ENCODE data around the gene REPS1. TPM values are rescaled to one million over a fixed set of nuclear protein-coding genes. Genes with fewer than 3 reads are reported as not detected.
"Not testable (repeated sequence)": the region's sequence is repeated elsewhere in the genome, so short reads cannot be mapped to it uniquely, and the experiment has no call there.

The REPS1 gene
- total RNA-seq, 4 donors from 2014 or later: 44.5 to 187 (median 70.4) TPM

DNA sequence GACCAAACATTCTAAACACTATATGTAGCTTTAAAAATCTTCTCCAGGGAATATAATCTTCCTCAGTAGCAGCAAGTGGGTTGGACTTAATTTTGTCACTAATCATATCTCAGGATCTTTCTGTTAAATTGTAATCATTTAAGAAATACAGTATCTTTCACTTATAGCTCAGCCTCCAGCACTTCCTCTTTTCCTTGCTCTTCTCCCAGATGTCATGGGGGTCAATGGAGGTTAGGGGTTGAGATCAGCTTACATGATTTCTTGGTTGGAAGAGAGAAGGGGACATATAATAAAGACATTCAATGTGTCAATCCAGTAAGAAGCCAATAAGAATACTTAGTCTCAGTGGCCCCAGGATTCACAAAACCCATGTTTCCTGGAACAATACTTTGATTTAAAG, 15.7 kb upstream of the REPS1 start:
- Histone ChIP-seq H3K4me3 (no peak overlapping the region), H3K27ac (no peak overlapping the region), H3K9me3 (no peaks in the 10 kb centered on the region), H3K27me3 (no peaks in the 10 kb centered on the region), H3K36me3 (no peaks in the 10 kb centered on the region), H3K4me1 (no peaks in the 10 kb centered on the region)
- no peak for DNase-seq (ENCODE audit: low spot score in 2 of 2)
- TF ChIP-seq, protein P1, sequence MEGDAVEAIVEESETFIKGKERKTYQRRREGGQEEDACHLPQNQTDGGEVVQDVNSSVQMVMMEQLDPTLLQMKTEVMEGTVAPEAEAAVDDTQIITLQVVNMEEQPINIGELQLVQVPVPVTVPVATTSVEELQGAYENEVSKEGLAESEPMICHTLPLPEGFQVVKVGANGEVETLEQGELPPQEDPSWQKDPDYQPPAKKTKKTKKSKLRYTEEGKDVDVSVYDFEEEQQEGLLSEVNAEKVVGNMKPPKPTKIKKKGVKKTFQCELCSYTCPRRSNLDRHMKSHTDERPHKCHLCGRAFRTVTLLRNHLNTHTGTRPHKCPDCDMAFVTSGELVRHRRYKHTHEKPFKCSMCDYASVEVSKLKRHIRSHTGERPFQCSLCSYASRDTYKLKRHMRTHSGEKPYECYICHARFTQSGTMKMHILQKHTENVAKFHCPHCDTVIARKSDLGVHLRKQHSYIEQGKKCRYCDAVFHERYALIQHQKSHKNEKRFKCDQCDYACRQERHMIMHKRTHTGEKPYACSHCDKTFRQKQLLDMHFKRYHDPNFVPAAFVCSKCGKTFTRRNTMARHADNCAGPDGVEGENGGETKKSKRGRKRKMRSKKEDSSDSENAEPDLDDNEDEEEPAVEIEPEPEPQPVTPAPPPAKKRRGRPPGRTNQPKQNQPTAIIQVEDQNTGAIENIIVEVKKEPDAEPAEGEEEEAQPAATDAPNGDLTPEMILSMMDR (IDR thresholded peaks at IDR 0.05): no peak
- no peak for TF ChIP-seq POLR2A (IDR thresholded peaks at IDR 0.05)
- TF ChIP-seq POLR2AphosphoS5 (IDR thresholded peaks at IDR 0.05): no peak
- TF ChIP-seq EP300 (IDR thresholded peaks at IDR 0.05): no peak

DNA sequence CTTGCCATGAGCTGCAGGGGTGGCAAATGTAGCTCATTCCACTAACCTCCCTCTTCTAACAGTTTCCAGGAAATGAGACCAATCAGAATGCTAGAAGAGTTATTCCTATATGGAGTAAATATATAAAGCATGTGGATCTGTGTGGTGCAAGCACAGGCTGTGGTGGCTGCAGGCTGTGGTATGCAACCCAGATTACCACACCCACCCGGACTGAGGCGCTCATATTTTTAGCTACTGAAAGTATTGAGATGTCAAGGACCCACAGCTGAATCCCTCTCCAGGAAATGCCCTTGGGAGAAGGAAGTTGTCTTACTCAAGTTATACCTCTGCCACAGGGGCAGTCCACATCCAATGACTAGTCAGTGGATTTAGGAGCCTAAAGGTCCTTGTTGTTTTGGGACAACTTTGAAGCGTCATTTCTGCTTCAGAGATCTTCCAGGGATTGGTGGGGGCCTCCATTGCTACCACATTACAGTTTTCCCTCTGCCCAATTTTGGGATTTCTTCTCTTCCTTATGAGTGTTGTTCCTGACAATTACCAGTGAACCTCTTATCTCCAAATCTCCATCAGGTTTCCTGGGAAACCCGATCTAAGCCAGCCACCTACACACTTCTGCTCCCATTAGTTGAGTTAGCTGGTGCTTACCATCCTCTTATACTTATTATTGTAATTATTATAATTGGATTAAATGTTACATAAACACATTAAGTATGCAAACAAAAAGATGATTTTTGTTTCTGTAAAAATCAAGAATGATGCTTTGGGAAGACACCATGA, 12.1 kb upstream of the REPS1 start:
- Histone ChIP-seq H3K4me3 (no peak overlapping the region), H3K4me1 (no peaks in the 10 kb centered on the region), H3K27ac (no peak overlapping the region), H3K27me3 (no peaks in the 10 kb centered on the region), H3K36me3 (no peaks in the 10 kb centered on the region), H3K9me3 (no peaks in the 10 kb centered on the region)
- DNase-seq (ENCODE audit: low spot score in 2 of 2): no peak
- WGBS: 68% methylated on average over 4 of the region's 4 CpGs
- TF ChIP-seq POLR2AphosphoS5 (IDR thresholded peaks at IDR 0.05) (no peak), POLR2A (IDR thresholded peaks at IDR 0.05) (no peak), EP300 (IDR thresholded peaks at IDR 0.05) (no peak)
- TF ChIP-seq, protein P1 (IDR thresholded peaks at IDR 0.05): no peak

DNA sequence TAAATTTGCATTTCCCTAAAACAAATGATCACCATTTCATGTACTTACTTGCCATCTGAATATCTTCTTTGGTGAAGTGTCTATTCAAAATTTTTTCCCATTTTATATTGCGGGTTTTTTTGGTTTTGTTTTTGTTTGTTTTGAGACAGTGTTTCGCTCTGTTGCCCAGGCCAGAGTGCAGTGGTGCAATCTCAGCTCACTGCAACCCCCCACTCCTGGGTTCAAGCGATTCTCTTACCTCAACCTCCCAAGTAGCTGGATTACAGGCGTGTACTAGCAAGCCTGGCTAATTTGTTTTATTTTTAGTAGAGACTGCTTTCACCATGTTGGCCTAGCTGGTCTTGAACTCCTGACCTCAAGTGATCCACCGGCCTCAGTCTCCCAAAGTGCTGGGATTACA, 9.1 kb upstream of the REPS1 start:
- Histone ChIP-seq H3K4me3 (no peak overlapping the region), H3K36me3 (no peaks in the 10 kb centered on the region), H3K4me1 (no peaks in the 10 kb centered on the region), H3K9me3 (no peaks in the 10 kb centered on the region), H3K27me3 (no peaks in the 10 kb centered on the region), H3K27ac (no peak overlapping the region)
- DNase-seq (ENCODE audit: low spot score in 2 of 2): no peak
- 82% methylated on average over 5 of the region's 5 CpGs for WGBS
- no peak for TF ChIP-seq POLR2AphosphoS5 (IDR thresholded peaks at IDR 0.05)
- TF ChIP-seq EP300 (IDR thresholded peaks at IDR 0.05): no peak
- TF ChIP-seq POLR2A (IDR thresholded peaks at IDR 0.05): no peak
- TF ChIP-seq, protein P1 (IDR thresholded peaks at IDR 0.05): no peak

DNA sequence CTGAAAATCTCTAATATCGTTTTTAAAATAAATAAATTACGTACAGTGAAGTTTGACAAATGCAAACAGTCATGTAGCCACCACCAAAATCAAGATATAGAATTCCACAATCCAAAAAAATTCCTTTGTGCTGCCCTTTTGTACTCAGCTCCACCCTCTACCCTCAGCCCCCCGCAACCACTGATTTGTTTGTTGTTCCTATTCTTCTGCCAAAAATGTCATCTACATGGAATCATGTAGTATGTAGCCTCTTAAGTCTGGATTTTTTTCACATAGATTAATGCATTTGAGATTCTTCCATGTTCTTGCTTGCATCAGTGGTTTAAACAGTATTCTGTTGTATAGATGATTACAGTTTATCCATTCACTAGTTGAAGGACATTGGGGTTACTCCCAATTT, 8.5 kb upstream of the REPS1 start:
- Histone ChIP-seq H3K27me3 (no peaks in the 10 kb centered on the region), H3K36me3 (no peaks in the 10 kb centered on the region), H3K4me1 (no peaks in the 10 kb centered on the region), H3K9me3 (no peaks in the 10 kb centered on the region), H3K4me3 (no peak overlapping the region), H3K27ac (no peak overlapping the region)
- TF ChIP-seq POLR2AphosphoS5 (IDR thresholded peaks at IDR 0.05) (no peak), POLR2A (IDR thresholded peaks at IDR 0.05) (no peak), EP300 (IDR thresholded peaks at IDR 0.05) (no peak)
- TF ChIP-seq, protein P1 (IDR thresholded peaks at IDR 0.05): no peak
- no peak for DNase-seq (ENCODE audit: low spot score in 2 of 2)
- WGBS: 83% methylated on average over 3 of the region's 3 CpGs

DNA sequence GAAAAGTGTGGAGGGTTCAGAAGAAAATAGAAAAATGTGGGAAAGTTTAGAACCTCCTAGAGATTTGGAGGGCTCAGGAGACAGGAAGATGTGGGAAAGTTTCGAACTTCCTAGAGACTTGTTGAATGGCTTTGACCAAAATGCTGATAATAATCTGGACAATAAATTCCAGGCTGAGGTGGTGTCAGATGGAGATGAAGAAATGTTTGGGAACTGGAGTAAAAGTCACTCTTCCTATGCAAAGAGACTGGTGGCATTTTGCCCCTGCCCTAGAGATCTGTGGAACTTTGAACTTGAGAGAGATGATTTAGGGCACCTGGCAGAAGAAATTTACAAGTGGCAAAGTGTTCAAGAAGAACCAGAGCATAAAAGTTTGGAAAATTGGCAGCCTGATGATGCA, 5.4 kb upstream of the REPS1 start:
- not testable (repeated sequence) for H3K4me1 ChIP-seq; H3K4me3 ChIP-seq; H3K27ac ChIP-seq; H3K9me3 ChIP-seq; DNase-seq (ENCODE audit: low spot score in 2 of 2); H3K36me3 ChIP-seq; H3K27me3 ChIP-seq
- 74% methylated on average over 1 of the region's 1 CpG for WGBS

DNA sequence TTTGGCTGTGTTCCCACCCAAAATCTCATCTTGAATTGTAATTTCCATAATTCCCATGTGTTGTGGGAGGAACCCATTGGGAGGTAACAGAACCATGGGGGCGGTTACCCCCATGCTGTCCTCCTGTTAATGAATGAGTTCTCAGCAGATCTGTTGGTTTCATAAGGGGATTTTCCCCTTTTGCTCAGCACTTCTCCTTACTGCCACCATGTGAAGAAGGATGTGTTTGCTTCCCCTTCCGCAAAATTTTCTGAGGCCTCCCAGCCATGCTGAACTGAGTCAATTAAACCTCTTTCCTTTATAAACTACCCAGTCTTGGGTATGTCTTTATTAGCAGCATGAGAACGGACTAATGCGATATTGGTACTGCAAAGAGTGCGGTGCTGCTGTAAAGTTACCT, 4.9 kb upstream of the REPS1 start:
- H3K4me3 ChIP-seq; H3K4me1 ChIP-seq; H3K9me3 ChIP-seq; DNase-seq (ENCODE audit: low spot score in 2 of 2); H3K27me3 ChIP-seq; H3K27ac ChIP-seq; H3K36me3 ChIP-seq: not testable (repeated sequence)
- 87% methylated on average over 5 of the region's 5 CpGs for WGBS
